Measurements from ENCODE around the gene LINC00237. TPM values are rescaled to one million over a fixed set of nuclear protein-coding genes. Genes with fewer than 3 reads are reported as not detected.

The LINC00237 gene
- total RNA-seq, 1 experiment from 2014 or later = not detected

GRCh38 chr20:21149344-21149743 lies 43.2 kb upstream of the LINC00237 start:
- Mint-ChIP-seq H3K4me3 (ENCODE audit: unreplicated experiment) (no peak overlapping the region), H3K36me3 (ENCODE audit: insufficient read depth, unreplicated experiment) (no peaks in the 10 kb centered on the region), H3K27ac (ENCODE audit: low read depth, unreplicated experiment) (no peak overlapping the region), H3K27me3 (ENCODE audit: insufficient read depth, unreplicated experiment) (no peaks in the 10 kb centered on the region), H3K4me1 (ENCODE audit: insufficient read depth, unreplicated experiment) (peaks cover 8% of the 10 kb centered on the region), H3K9me3 (ENCODE audit: unreplicated experiment) (no peaks in the 10 kb centered on the region)
- POLR2A ChIA-PET = interaction anchor here (1.2 to 2.5 kb wide), 2 partner anchors 9 to 13 kb away, joined by 3 to 7 read pairs; no protein-coding TSS in a partner anchor
- intact Hi-C loops (cut with micrococcal nuclease) = no loop called here
- no TSS peak for BruUV-seq (replicated peaks)
- DNase-seq (ENCODE audit: unreplicated experiment) = no peak
- CTCF ChIA-PET = interaction anchor here (0.6 to 4.0 kb wide), 6 partner anchors 23 to 1108 kb away, joined by 3 to 17 read pairs (median 4); partner anchors contain the start of gene KIZ
- no peak for TF ChIP-seq CTCF (IDR thresholded peaks at IDR 0.05; ENCODE audit: unreplicated experiment)

- TF ChIP-seq CTCF (IDR thresholded peaks at IDR 0.05; ENCODE audit: unreplicated experiment) = no peak
- BruUV-seq (replicated peaks) = no TSS peak
- no peak overlapping the region for H3K4me3 Mint-ChIP-seq (ENCODE audit: unreplicated experiment)
- CTCF ChIA-PET = interaction anchor here (0.5 to 4.0 kb wide), 6 partner anchors 9 to 310 kb away, joined by 3 to 17 read pairs (median 6); partner anchors contain the start of gene KIZ
- H3K27me3 Mint-ChIP-seq (ENCODE audit: insufficient read depth, unreplicated experiment) = no peaks in the 10 kb centered on the region
- H3K36me3 Mint-ChIP-seq (ENCODE audit: insufficient read depth, unreplicated experiment) = no peaks in the 10 kb centered on the region
- no peaks in the 10 kb centered on the region for H3K9me3 Mint-ChIP-seq (ENCODE audit: unreplicated experiment)
- H3K27ac Mint-ChIP-seq (ENCODE audit: low read depth, unreplicated experiment) = peak overlapping the region; percentile 20
- intact Hi-C loops (cut with micrococcal nuclease) = no loop called here
- peak; percentile 58 for DNase-seq (ENCODE audit: unreplicated experiment)
- peaks cover 8% of the 10 kb centered on the region for H3K4me1 Mint-ChIP-seq (ENCODE audit: insufficient read depth, unreplicated experiment)
- POLR2A ChIA-PET = interaction anchor here (0.6 to 2.5 kb wide), 7 partner anchors 9 to 67 kb away, joined by 3 to 22 read pairs (median 7); partner anchors contain the start of gene KIZ
Measured at GRCh38 chr20:21147593-21147992, 41.4 kb upstream of the LINC00237 start.

- no peaks in the 10 kb centered on the region for H3K27me3 Mint-ChIP-seq (ENCODE audit: insufficient read depth, unreplicated experiment)
- no TSS peak for BruUV-seq (replicated peaks)
- DNase-seq (ENCODE audit: unreplicated experiment) = no peak
- intact Hi-C loops (cut with micrococcal nuclease) = no loop called here
- POLR2A ChIA-PET = interaction anchor here (0.8 to 2.0 kb wide), 4 partner anchors 10 to 21 kb away, joined by 3 to 9 read pairs (median 4); partner anchors contain the start of gene KIZ
- H3K4me3 Mint-ChIP-seq (ENCODE audit: unreplicated experiment) = no peak overlapping the region
- no peaks in the 10 kb centered on the region for H3K9me3 Mint-ChIP-seq (ENCODE audit: unreplicated experiment)
- H3K4me1 Mint-ChIP-seq (ENCODE audit: insufficient read depth, unreplicated experiment) = peaks cover 8% of the 10 kb centered on the region
- H3K36me3 Mint-ChIP-seq (ENCODE audit: insufficient read depth, unreplicated experiment) = no peaks in the 10 kb centered on the region
- no peak for TF ChIP-seq CTCF (IDR thresholded peaks at IDR 0.05; ENCODE audit: unreplicated experiment)
- no peak overlapping the region for H3K27ac Mint-ChIP-seq (ENCODE audit: low read depth, unreplicated experiment)
- CTCF ChIA-PET = interaction anchor here (0.6 to 4.0 kb wide), 3 partner anchors 20 to 312 kb away, joined by 4 to 17 read pairs (median 5); partner anchors contain the start of gene KIZ
Measured at GRCh38 chr20:21146215-21146614, 40.1 kb upstream of the LINC00237 start.

GRCh38 chr20:21145424-21145823 lies 39.3 kb upstream of the LINC00237 start:
- no peak for DNase-seq (ENCODE audit: unreplicated experiment)
- TF ChIP-seq CTCF (IDR thresholded peaks at IDR 0.05; ENCODE audit: unreplicated experiment) = no peak
- Mint-ChIP-seq H3K4me1 (ENCODE audit: insufficient read depth, unreplicated experiment) (peaks cover 8% of the 10 kb centered on the region), H3K27me3 (ENCODE audit: insufficient read depth, unreplicated experiment) (no peaks in the 10 kb centered on the region), H3K36me3 (ENCODE audit: insufficient read depth, unreplicated experiment) (peaks cover under 1% of the 10 kb centered on the region), H3K9me3 (ENCODE audit: unreplicated experiment) (no peaks in the 10 kb centered on the region), H3K27ac (ENCODE audit: low read depth, unreplicated experiment) (no peak overlapping the region), H3K4me3 (ENCODE audit: unreplicated experiment) (no peak overlapping the region)
- ChIA-PET POLR2A (interaction anchor here (0.7 to 1.2 kb wide), 3 partner anchors 13 to 922 kb away, joined by 3 read pairs; partner anchors contain the start of gene KIZ), CTCF (interaction anchor here (1.0 kb wide), 1 partner anchor 311 kb away, joined by 5 read pairs; no protein-coding TSS in a partner anchor)
- no TSS peak for BruUV-seq (replicated peaks)
- intact Hi-C loops (cut with micrococcal nuclease) = no loop called here
